Stimulated activated CD4-positive, alpha-beta T cell treated with anti-CD3 and anti-CD28 coated beads, Interleukin-12 subunit alpha, Interleukin-12 subunit beta, amount 100 ng/mL, for 48 hours (primary cell): Measurements from ENCODE around the gene CFAP97D2.
"Not testable (repeated sequence)": the region's sequence is repeated elsewhere in the genome, so short reads cannot be mapped to it uniquely, and the experiment has no call there.

ENCODE experiments used
- DNase-seq, 3 donors: peaks; one replicate each; pipeline ENCODE4 v3.0.0-alpha.2; 2020; ENCODE audit warnings: low read depth in 2 of 3, low spot score in 1 of 3

CFAP97D2 gene

GRCh38 chr13:114143806-114144605, 35.1 kb upstream of the CFAP97D2 start:
- DNase-seq = peak in 1 of 3 donors; percentile 32

DNA sequence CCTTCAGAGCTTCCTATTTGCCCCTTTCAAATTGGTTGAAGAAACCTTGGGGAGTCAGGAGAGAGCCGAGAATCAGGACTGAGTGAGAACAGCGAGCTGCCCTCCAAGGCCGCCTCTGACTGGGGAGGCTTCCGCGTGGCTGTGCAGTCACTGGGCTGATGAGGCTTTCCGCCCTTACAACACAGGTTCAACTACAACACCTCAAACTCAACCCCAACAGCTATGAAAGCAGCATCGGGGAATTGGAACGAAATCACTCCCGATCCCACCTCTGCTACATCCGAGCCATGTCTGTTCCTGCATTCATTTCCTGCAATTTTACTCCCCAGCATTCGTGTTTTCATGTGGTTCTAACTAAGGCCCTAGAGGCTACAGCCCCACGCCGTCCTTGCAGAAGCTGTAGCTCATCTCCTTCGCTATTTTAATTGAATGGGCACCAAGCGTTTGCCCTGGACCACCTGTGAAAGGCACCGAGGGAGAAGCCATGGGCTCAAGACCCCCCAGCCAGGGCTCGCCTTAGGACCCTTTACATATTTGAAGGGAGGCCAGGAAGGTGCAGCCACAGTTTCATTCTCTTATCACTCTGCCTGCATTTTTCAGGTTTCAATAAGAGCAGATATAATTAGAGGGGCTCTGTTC, 34.3 kb upstream of the CFAP97D2 start:
- DNase-seq = no peak

DNA sequence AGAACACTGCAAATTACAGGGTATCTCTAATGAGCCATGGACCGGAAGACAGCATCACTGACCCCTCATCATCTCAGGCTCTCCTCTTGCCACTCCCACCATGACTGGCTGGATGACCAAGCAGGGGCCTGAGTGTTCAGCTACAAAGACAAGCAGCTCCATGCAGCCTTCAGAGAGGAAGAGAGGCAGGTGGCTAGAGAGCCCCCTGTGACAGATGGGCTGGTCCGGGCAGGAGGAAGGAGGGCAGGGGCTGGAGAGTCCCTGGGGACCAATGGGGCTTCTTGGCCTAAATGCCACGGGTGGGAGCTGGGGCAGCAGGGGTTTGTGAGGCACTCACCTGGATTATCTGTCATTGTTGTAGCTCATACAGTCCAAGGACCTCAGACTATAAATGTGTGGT, 33.8 kb upstream of the CFAP97D2 start:
- no peak for DNase-seq

DNA sequence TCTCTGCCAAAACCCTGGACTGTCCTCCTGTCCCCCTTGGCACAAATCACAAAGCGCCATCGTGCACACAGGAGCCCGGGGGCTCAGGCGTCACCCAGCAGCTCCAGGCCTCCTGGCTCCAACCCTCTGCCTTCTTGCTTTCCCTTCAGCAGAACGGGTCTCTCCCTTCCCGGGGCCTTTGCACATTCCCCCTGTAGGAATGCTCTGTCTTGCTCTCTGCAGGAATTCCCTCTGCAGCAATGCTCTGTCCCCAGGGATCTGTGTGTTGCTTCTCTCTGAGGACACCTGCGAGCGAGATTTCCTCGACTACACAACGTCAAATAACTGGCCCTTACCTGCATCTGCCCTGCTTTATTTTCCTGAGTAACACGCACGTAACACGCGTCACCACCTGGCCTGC, 33.3 kb upstream of the CFAP97D2 start:
- no peak for DNase-seq

- DNase-seq = no peak
Observed at GRCh38 chr13:114146173-114146572, 32.9 kb upstream of the CFAP97D2 start.

- no peak for DNase-seq
Observed at GRCh38 chr13:114146629-114147028, 32.4 kb upstream of the CFAP97D2 start.

DNA sequence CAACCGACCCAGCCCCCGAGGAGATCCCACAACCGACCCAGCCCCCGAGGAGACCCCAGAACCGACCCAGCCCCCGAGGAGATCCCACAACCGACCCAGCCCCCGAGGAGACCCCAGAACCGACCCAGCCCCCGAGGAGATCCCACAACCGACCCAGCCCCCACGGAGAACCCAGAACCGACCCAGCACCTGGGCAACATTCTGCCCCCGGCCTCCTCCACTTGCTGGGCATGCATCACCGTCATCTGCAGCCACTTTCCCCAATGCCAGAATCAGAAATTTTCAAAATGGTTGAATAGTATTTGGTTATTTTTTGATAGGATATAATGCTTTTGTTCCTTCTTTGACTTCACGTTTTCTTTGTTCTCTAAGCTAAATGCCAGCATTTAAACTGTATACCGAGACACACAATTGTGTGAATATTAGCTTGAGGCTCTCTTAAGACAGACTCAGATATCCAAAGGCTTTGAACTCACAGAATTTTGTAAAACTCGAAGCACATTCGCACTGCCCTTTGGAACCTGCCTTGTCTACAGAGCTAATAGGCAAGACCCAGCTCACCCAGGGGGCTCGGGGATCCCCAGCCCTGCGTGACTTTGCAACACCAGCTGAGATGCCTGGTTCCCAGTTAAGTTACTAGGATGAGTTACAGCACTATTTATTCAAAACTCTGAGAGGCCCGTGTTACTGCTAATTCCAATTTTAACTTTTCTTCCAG, 31.1 kb upstream of the CFAP97D2 start:
- no peak for DNase-seq

GRCh38 chr13:114148521-114148855, 30.6 kb upstream of the CFAP97D2 start:
- DNase-seq = peak; percentile 62 to 76 (median 62)

DNA sequence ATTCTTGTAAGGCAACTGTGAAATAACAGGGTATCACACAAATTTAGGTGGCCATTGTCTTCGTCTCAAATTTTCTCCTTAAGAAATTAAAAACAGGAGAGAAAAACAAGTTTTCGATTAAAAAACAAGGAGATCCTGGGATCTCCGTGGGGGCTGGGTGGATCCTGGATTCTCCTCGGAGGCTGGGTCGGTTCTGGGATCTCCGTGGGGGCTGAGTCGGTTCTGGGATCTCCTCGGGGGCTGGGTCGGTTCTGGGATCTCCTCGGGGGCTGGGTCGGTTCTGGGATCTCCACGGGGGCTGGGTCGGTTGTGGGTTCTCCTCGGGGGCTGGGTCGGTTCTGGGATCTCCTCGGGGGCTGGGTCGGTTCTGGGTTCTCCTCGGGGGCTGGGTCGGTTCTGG, 30.2 kb upstream of the CFAP97D2 start:
- not testable (repeated sequence) for DNase-seq

- no peak for DNase-seq
Observed at GRCh38 chr13:114149774-114150740, 29.0 kb upstream of the CFAP97D2 start.

GRCh38 chr13:114151031-114151430, 28.0 kb upstream of the CFAP97D2 start:
- DNase-seq = no peak

DNA sequence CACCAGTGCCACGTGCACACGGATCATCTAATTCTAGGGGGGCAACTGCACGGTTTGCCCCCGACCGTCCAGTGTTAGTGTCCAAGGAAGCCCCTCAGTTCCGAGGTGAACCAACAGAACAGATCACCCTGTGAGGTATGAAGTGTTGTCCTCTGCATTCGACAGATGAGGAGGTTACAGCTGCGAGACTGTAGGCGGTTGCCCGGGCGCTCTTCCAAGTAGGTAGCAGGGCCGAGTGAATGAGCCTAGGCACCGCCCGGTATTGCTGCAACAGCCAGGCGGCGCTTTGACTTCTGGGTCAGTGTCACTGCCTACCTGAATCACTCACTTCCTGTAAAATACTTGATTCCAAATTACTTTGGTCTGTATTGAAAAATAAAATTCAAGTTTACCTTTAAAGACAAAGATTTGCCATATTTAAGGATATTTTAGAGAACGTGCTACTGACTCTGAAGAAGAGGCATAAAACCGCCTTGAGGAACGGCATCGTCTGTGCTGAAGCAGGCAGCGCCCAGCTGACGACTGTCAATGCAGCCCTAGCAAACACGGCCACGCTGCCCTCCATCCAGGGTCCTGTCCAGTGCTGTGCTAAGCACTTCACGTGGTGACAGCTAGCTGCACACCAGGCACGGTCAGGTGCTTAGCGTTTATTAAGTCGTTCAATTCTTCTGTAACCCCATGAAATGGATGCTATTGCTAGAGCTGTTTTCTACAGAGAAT, 27.3 kb upstream of the CFAP97D2 start:
- DNase-seq = peak in 1 of 3 donors; percentile 45

DNA sequence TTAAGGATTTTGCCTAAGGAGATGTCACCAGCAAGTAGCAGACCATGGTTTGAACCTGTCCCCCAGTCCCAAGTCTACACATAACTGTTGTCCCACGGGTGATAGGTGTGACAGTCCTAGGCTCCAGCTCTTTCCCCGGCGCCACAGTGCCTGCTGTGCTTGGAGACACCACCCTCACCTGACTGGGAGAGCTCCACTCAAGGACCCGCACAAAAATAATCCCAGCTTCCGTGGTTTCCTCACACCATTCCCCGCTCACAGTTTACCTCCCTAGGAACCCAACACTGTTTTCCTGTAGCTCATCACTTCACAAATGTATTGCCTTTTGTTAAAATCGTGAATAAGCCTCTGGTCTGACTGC, 26.8 kb upstream of the CFAP97D2 start:
- no peak for DNase-seq

- no peak for DNase-seq
Observed at GRCh38 chr13:114152831-114153371, 26.2 kb upstream of the CFAP97D2 start.

DNA sequence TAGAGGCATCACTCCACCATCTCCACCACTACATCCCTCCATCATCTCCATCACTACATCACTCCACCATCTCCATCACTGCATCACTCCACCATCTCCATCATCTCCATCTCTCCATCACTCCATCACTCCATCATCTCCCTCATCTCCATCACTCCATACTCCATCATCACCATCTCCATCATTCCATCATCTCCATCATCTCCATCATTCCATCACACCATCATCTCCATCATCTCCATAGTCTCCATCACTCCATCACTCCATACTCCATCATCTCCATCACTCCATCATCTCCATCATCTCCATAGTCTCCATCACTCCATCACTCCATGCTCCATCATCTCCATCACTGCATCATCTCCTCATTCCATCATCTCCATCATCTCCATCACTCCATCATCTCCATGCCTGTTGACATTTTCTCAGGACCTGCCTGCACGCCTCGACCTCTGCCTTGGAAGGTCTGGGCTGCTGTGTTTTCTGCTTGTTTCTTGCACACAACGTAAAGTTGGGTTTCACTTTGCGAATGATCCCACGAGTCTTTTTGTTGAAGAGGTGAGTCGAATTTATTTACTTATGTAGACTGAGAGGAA, 25.5 kb upstream of the CFAP97D2 start:
- no peak for DNase-seq

GRCh38 chr13:114154476-114154875, 24.6 kb upstream of the CFAP97D2 start:
- no peak for DNase-seq

- no peak for DNase-seq
Observed at GRCh38 chr13:114155320-114155719, 23.7 kb upstream of the CFAP97D2 start.

DNA sequence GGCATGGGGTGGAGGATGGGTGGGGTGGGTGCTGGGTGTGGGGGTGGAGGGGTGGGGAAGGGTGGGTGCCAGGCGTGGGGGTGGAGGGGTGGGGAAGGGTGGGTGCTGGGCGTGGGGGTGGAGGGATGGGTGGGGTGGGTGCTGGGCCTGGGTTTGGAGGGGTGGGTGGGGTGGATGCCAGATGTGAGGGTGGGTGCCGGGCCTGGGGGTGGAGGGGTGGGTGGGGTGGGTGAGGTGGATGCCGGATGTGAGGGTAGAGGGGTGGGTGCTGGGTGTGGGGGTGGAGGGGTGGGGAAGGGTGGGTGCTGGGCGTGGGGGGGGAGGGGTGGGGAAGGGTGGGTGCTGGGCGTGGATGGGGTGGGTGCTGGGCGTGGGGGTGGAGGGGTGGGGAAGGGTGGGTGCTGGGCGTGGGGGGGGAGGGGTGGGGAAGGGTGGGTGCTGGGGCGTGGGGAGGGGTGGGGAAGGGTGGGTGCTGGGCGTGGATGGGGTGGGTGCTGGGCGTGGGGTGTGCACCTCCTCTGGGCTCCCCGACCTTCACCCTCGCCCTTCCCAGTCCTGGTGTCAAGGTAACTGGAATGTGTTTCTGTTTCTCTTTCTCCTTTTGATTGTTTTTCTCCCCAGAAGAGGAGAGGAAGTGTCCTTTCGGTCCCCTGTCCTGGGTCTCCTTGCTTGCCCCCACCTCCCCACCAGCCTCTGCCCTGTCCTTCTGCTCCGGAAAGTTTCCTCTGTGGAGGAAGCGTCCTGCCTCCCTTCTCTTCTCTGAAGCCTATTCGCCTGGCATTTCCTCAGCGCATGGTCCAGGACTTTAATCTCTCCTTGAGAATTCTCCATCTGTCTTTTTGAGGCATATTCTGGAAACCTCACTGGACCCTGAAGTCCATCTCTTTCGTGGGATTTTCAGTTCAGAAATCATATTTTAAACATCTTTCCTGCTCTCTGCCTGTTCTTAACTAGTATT, 22.9 kb upstream of the CFAP97D2 start:
- no peak for DNase-seq
